ENCODE results near the gene NTSR2.

Gene NTSR2, protein sequence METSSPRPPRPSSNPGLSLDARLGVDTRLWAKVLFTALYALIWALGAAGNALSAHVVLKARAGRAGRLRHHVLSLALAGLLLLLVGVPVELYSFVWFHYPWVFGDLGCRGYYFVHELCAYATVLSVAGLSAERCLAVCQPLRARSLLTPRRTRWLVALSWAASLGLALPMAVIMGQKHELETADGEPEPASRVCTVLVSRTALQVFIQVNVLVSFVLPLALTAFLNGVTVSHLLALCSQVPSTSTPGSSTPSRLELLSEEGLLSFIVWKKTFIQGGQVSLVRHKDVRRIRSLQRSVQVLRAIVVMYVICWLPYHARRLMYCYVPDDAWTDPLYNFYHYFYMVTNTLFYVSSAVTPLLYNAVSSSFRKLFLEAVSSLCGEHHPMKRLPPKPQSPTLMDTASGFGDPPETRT

DNA sequence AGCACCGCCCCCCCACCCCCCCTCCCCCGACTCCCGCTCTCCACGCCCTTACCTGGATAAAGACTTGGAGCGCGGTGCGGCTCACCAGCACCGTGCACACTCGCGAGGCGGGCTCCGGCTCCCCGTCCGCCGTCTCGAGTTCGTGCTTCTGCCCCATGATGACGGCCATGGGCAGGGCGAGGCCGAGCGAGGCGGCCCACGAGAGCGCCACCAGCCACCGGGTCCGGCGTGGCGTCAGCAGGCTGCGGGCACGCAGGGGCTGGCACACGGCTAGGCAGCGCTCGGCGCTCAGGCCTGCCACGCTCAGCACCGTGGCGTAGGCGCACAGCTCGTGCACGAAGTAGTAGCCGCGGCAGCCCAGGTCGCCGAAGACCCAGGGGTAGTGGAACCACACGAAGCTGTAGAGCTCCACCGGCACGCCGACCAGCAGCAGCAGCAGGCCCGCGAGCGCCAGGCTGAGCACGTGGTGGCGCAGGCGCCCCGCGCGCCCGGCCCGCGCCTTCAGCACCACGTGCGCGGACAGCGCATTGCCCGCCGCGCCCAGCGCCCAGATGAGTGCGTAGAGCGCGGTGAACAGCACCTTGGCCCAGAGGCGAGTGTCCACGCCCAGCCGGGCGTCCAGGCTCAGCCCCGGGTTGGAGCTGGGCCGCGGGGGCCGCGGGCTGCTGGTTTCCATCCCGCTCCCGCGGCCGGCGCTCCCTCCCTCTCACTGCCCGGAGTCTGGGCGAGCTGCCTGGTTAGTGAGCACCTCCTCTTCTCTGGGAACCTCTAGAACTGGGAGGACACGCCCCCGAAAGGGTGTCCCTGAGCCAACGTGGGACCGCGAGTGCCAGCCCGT is at the start of gene NTSR2:
NTSR2 (minus strand) TSS at position 742 of the 838 bp plus-strand sequence; CDS start at position 676, 66 bp downstream.
- DNase-seq, result peak; percentile 58

DNA sequence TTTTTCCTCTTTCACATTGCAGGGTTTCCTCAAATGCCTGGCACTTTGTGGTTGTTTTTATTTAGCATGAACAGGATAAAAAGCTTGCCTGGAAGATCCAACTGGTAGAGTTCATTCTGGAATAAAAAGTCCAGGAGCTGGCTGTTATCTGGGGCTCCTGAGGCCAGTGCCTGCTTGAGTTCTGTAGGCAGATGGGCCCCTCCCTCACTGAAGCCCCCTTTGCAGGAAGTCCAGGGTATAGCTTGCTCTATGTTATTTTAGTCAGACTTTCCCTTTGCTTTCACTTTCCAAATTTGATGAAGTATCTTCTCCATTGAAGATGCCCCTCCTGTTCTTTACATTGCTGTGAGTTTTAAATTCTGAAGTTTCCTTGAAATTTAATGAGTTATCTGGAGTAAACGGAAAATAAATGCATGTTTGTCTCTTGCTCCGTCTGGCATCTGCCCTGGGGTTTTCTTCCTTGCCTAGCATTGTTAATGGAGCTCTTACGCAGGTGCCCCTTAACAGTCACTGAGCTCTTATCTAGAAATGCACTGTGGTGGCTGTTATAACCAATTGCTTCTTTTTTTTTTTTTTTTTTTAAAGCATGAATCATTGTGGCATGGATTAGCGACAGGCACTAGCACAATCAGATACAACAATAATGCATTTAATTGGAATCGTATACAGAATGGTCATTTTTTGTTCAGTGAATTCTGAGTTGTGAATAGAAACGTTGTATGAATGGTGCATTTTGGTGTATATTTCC is 49.4 kb upstream of the NTSR2 start:
- no peak for DNase-seq

DNA sequence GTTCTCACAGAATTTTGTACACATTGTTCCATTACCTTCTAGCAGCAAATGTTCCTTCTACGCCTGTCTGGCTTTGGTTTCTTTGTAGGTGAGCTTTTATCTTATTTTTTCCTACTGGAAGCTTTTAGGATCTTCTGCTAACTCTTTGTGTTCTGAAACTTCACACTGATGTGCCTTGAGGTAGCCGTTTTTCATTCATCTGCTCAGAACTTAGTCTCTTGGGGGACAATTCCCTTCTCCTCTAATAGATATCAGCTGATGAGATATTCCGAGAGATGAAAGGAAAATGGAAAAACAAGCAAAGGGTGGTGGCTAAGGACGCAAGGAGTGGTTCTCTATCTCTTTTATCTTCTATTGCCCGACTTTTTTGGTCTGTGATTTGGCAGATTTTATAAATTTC is 48.6 kb upstream of the NTSR2 start:
- DNase-seq, result no peak

GRCh38 chr2:11717623-11718022 is 47.6 kb upstream of the NTSR2 start:
- DNase-seq, result no peak

DNA sequence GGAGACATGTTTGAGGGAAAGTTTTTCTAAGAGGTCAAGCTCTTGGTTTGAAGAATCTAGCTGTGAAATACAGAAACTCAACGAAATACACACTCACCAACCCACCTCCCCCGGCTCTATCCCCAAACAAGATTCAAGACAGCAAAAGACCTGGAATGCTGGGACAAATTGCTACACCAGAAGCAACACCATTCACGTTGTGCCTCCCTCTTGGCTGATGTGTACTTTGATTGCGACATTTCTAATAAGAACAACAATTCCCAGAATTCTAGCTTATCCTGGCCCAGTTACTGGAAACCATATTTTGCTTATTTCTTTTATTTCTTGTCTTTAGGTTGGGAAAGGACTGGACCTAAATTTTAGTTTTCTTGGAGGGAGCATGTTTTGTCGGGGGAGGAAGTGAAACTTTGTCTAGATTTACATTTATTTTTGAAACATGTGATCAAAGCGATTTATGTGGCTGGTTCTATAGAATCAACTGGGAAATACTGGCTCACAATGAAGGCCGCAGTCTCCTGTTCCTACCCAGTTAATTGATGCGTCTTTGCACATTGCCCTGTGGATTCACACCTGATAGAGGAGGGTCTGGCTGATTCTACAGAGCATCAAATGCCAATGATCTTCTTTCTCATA is 46.8 kb upstream of the NTSR2 start:
- DNase-seq, result no peak

GRCh38 chr2:11715987-11716652 is 46.1 kb upstream of the NTSR2 start:
- no peak for DNase-seq

DNA sequence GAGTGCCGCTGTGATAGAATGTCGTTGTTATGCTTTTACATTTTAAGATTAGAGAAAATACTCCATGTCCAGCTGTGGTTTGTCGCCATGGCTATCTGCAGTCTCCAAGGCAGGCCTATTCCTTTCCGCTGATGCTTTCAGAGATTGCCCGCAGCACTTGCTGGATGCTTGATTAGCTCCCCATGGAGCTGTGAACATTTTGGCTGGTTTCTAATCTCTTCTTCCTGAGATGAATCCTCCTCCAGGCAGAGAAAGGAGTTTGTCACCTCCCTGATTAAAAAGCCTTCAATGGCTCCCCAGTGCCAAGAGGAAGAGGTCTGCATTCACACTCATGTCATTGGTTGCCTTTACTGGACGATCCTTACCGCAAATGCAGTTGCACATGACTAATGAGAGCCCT is 43.8 kb upstream of the NTSR2 start:
- no peak for DNase-seq

DNA sequence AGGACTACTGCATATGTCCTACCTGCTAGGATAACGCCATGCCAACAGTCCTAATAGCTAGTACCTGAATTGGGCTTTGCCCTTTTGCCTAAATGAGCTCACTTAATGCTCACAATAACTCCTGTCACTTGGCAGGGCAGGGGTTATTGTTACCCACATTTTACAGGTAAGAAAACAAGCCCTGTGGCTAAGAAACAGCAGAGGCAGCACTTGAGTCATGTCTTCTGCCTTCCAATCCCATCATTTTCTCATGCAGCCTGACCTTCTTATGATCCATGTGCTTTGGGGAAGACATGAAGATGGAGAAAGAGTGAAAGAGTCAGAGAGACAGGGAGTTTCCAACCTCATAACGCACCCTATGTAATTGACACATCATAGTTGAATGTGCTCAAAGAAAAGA is 42.9 kb upstream of the NTSR2 start:
- DNase-seq, result no peak

- no peak for DNase-seq
Observed at GRCh38 chr2:11711751-11712150, 41.8 kb upstream of the NTSR2 start.

DNA sequence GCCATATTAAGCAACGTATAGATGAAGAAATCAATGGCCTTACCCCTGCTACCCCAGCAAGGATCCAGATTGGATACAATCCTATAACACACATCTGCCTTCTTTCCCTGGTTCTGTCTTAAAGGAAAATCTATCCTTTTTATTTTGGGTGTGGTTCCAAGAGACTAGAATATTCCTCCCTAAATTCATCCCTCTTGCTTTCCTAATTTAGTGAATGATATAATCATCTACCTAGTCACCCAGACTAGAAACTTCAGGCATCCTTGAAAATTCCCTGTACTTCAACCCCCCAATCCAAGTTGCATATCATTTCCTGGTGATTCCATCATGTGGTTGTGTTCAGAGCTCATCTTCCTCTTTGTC is 41.3 kb upstream of the NTSR2 start:
- DNase-seq, result no peak

DNA sequence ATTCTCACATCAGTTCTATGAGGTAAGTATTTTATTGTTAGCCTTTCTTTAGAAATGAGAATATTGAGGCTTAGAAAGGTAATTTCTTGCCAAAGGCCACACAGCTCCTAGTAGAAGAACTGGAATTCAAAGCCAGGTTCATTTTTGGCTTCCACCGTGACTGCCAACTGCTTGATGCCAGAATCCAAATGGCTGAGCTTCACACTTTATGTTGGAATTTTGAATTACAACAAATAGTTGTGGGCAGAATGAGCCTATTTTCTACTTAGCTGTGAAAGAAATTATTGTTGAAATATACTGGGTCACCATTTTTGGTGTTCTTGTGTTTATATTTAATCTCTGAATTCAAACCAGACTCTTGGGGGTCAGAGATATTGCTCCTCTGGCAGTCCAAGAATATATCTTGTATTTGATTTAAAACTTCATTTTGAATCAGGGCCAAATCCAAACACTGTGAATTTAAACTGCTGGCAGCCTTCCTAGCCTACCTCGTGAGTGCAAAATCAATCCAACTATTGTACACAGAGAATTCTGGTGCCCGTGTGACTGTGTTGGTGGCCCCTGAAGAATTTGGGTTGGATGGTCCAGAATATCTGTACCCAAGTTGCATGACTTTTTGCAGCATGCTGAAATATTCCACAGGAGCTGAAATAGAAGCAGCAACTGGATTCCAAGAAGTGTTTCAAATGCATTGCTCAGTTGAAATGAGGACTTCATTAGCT is 40.8 kb upstream of the NTSR2 start:
- no peak for DNase-seq

DNA sequence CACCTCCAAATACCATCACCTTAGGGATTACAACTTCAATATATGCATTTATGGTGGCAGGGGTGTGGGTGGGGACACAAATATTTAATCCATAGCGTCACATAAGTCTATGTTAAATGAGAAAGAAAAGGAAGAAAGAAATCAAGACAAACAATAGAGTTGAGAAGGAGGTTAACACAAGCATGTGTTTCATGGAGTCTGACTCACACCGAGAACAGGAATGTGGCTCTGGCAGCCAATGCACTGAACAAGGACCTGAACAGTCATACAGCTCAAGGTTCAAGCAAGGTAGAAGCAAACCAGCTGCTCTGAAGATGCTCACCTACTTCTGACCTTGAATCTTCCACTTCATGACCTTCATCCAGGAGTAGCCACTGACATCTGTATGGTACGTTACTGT is 40.2 kb upstream of the NTSR2 start:
- DNase-seq, result peak; percentile 64

GRCh38 chr2:11709293-11709692 is 39.3 kb upstream of the NTSR2 start:
- no peak for DNase-seq

- DNase-seq, result no peak
Observed at GRCh38 chr2:11708106-11708505, 38.1 kb upstream of the NTSR2 start.

- no peak for DNase-seq
Observed at GRCh38 chr2:11705711-11706110, 35.7 kb upstream of the NTSR2 start.

- DNase-seq, result no peak
Observed at GRCh38 chr2:11705063-11705462, 35.1 kb upstream of the NTSR2 start.

- DNase-seq, result no peak
Observed at GRCh38 chr2:11703700-11704099, 33.7 kb upstream of the NTSR2 start.

GRCh38 chr2:11702946-11703345 is 33.0 kb upstream of the NTSR2 start:
- DNase-seq, result no peak

GRCh38 chr2:11701751-11702301 is 31.8 kb upstream of the NTSR2 start:
- DNase-seq, result no peak

- DNase-seq, result no peak
Observed at GRCh38 chr2:11701206-11701605, 31.2 kb upstream of the NTSR2 start.
